ENCODE data around the gene EPDR1.

- TF ChIP-seq CTCF (IDR thresholded peaks at IDR 0.05; ENCODE audit: insufficient read depth, low read length, poor library complexity, severe bottlenecking), result no peak
- no peak for TF ChIP-seq EZH2phosphoT487 (conservative IDR thresholded peaks at IDR 0.05; ENCODE audit: low read length)
These were observed 3.6 kb downstream of the EPDR1 start for GRCh38 chr7:37923996-37924395.

All from SU-DHL-6 (cell line).